Left cardiac atrium (tissue), 4 donors: ENCODE data around the gene PPP1R11. TPM values are rescaled to one million over a fixed set of nuclear protein-coding genes. Genes with fewer than 3 reads are reported as not detected.
A peak's percentile ranks its signal among the peaks of the same experiment; 100 is the strongest.
"Not testable (repeated sequence)": the region's sequence is repeated elsewhere in the genome, so short reads cannot be mapped to it uniquely, and the experiment has no call there.

ENCODE experiments used
- ATAC-seq, 2 donors: fragments of 200-7000 bp; cut with Tn5 transposase; one replicate each; pipeline ENCODE4 v1.9.1; 2020; ENCODE audit warnings: mild to moderate bottlenecking in 2 of 2, moderate library complexity in 2 of 2
- DNase-seq: peaks from one replicate; pipeline ENCODE4 v3.0.0-alpha.2; 2020
- intact Hi-C, 2 donors: fragments of 100-400 bp; cut with DNase I; formaldehyde crosslinking; loops; one replicate each; pipeline versions ENCODE4 v1.14.1 to v1.15.1; 2022 to 2023
- long read RNA-seq: library from polyadenylated mRNA; unstranded; transcript quantifications from one replicate; pipeline ENCODE4 v2.0.0, GENCODE V29; 2021
- total RNA-seq, 2 donors: library from RNA; stranded (reverse); fragmentation: NEBNext Ultra II Directional; extraction: Animal tissue kit (Norgen Biotek cat#: 25700); gene quantifications; one replicate each; pipeline ENCODE4 v1.2.1, GENCODE V29; 2021
- donor health status: DM: no; HTN: yes; CAD: no.
- donor health status: DM: no; HTN: yes; CAD: no; lungs with severe emphysema.
- donor health status: DM: yes; HTN: yes; CAD: no.
- donor health status: Dilated cardiomyopathy.

PPP1R11 gene, protein sequence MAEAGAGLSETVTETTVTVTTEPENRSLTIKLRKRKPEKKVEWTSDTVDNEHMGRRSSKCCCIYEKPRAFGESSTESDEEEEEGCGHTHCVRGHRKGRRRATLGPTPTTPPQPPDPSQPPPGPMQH
- 10 to 100 TPM; 43.7 to 48.1 TPM for total RNA-seq
- long read RNA-seq, transcript PPP1R11-205 (3 exons, 1,731 nt), result major isoform, 31 of 33 reads
- long read RNA-seq, partial matches to known transcripts, result 1 of 33 reads
- long read RNA-seq, other reads (novel, unspliced or antisense), result 0 of 33 reads

GRCh38 chr6:30066577-30067459 lies at the start of gene PPP1R11:
PPP1R11 (plus strand) TSS chr6:30067198; CDS start chr6:30067411, 213 bp downstream.
- peak; percentile 99 for DNase-seq
- intact Hi-C loops, result no loop called here
- peak; percentile 98 to 99 for ATAC-seq

GRCh38 chr6:30019819-30020218 lies 47.2 kb upstream of the PPP1R11 start:
- intact Hi-C loops, result loop anchor here (10.0 kb wide), 1 partner anchor 315 kb away; no protein-coding TSS in a partner anchor
- ATAC-seq (no peak), DNase-seq (no peak)

DNA sequence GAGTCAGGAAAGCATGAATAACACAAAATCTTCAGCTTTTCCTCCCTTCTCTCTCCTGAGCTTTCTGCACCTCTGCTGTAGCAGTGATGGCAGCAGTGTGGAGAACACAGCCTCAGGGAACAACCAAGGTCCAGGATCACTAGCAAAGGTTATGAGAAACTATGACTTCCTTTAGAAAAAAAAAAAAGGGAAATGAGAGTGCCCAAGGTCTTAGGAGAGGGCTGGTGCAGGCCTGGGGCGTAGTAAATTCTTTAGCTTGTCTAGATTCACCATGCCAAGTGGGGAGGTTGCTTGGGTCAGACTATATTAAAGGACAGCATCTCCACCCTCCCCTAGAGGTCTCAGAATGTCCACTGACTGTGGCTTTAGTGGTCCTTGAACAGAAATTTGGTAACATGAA lies 46.4 kb upstream of the PPP1R11 start:
- intact Hi-C loops, result no loop called here
- no peak for DNase-seq
- ATAC-seq, result no peak

- ATAC-seq, result no peak
- intact Hi-C loops, result no loop called here
- no peak for DNase-seq
Observed at GRCh38 chr6:30022189-30022588, 44.8 kb upstream of the PPP1R11 start.

DNA sequence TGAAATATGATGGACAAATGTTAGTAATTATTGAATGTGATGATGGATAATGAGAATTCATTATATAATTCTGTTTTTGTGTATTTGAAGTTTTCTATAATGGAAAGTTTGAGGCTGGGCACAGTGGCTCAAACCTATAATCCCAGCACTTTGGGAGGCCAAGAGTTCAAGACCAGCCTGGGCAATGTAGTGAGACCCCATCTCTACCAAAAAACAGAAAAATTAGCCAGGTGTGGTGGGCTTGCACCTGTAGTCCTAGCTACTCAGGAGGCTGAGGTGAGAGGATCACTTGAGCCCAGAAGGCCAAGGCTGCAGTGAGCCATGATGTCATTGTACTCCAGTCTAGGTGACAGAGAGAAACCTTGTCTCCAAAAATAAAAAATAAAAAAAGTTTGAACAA lies 44.3 kb upstream of the PPP1R11 start:
- intact Hi-C loops, ATAC-seq, DNase-seq: not testable (repeated sequence)

- ATAC-seq, result no peak
- no peak for DNase-seq
- intact Hi-C loops, result no loop called here
Observed at GRCh38 chr6:30025186-30025585, 41.8 kb upstream of the PPP1R11 start.

GRCh38 chr6:30029588-30029987 lies 37.4 kb upstream of the PPP1R11 start:
- ATAC-seq (no peak), DNase-seq (no peak)
- intact Hi-C loops, result no loop called here

DNA sequence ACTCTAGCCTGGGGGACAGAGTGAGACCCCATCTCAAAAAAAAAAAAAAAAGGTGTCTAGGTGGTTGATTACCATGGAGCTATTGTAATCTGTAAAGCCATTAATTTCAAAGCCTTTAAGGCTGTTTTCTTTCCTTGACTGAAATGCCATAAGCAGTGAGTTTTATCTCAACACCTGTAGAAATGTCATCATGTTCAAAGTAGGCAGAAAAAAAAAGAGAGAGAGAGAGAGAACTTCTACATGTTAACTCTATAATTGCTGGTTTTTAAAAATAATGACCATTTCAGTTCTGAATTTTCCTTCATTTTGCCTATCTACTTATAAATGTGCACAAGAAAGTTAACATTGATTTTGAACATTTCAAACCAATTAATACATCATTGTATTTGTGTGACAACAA lies 35.6 kb upstream of the PPP1R11 start:
- intact Hi-C loops, result no loop called here
- ATAC-seq (no peak), DNase-seq (no peak)

DNA sequence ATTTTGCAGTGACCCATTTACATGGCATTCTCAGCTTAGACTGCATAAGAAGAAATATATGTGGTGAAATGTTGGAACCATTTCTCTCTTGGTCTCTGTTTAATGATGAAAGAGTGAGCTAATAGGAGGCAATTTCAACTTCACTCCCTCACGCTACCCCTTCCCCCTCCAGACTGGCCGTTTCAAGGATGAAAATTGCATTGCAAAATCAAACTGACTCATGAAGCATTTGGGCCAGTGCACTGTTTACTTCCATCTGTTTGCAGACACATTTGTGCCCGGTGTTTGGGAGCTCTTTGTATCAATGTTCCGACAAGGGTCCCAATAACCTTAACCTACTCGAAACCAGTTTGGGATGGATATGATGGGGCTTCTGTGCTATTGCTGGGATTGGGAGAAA lies 33.6 kb upstream of the PPP1R11 start:
- ATAC-seq, intact Hi-C loops, DNase-seq: not testable (repeated sequence)

DNA sequence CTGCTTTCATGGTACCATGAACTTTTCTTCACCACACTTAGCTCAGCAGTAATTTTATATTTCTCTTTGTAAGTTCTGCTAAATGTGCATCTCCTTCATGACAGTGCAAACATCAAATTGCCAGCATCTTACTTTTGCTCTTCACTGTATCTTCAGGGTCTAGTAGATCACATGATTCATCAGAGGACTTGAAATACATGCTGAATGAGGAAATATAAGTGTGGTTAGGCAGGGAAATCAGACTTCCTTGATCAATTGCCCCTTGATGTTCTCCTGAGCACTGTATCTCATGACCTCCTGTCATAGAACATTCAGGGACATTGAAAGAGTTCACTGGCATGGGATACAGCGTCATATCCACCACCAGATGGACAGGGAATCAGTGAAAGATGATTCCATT lies 31.2 kb upstream of the PPP1R11 start:
- no peak for ATAC-seq
- intact Hi-C loops, result no loop called here

GRCh38 chr6:30037182-30037788 lies 29.7 kb upstream of the PPP1R11 start:
- no peak for ATAC-seq
- intact Hi-C loops, result no loop called here
- DNase-seq, result no peak

More for the DNA sequence above, 31.2 kb upstream of the PPP1R11 start:
- DNase-seq, result no peak

GRCh38 chr6:30041221-30041620 lies 25.8 kb upstream of the PPP1R11 start:
- ATAC-seq (no peak), DNase-seq (no peak)
- intact Hi-C loops, result no loop called here

GRCh38 chr6:30041821-30042220 lies 25.2 kb upstream of the PPP1R11 start:
- intact Hi-C loops, result no loop called here
- peak in 1 of 2 donors; percentile 34 for ATAC-seq
- no peak for DNase-seq

- DNase-seq (no peak), ATAC-seq (no peak)
- intact Hi-C loops, result no loop called here
Observed at GRCh38 chr6:30042476-30042875, 24.5 kb upstream of the PPP1R11 start.

DNA sequence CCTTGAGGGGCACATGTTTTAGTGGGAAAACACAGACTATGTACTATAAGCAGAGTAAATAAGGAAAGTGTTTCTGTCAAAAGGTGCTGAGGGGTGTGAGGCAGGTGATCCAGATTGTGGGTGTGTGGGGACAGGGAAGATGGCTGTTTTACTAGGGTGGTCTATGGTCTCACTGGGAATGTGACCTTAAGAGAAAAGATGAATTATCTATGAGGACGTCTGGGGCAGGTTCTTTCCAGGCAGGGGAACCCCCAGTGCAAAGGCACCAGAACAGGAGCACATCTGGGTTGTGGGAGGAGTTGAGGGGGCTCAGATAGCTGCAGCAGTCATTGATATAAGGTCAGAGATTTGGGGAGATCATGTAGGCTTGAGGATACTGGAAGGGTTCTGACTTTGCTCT lies 24.1 kb upstream of the PPP1R11 start:
- DNase-seq (no peak), ATAC-seq (no peak)
- intact Hi-C loops, result no loop called here

DNA sequence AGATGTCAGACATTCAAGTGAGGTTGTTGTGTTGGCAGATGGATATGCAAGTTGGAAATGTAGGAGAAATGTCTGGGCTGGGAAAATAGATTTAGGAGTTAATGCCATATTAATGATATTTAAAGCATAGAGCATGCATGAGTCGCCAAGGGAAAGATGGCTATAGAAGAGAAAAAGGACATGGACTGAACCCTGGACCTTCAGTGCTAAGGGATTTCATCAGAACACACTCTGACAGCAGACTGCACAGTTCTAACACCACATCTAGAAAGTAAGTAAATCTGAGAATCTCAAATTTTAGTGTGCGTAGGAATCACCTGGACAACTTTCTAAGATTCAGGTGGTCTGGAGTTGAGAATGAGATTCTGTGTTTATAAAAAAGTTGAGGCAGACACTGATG lies 23.3 kb upstream of the PPP1R11 start:
- intact Hi-C loops, result no loop called here
- ATAC-seq (no peak), DNase-seq (no peak)

DNA sequence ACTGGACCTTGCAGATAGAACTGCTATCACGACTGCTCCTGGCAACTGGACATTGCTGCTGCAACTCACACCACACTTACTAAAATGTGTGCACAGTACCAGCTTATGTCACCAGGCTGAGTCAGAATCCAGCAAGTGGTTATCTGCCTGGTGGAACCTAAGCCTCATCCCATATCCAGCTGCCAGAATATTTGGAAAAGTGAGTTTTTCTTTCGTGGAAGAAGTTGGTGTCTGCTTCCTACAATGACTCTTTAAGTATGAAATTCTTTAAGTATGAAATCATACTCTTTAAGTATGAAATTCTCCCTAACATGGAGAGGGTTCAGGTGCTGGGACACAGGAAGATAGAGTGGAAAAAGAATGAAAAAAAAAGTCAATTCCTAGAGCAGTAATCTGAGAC lies 22.4 kb upstream of the PPP1R11 start:
- DNase-seq (no peak), ATAC-seq (peak in 1 of 2 donors; percentile 70)
- intact Hi-C loops, result no loop called here

DNA sequence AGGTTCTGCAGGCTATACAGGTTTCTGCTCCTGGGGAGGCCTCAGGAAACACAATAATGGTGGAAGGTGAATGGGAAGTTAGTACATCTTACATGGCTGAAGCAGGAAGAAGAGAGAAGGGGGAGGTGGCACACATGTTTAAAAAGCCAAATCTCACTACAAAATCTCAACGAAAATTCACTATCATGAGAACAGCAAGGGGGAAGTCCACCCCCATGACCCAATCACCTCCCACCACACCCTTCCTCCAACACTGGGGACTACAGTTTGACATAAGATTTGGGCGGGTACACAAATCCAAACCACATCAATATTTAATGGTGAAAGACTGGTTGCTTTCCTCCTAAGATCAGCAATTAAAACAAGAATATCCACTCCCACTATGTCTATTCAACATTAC lies 19.8 kb upstream of the PPP1R11 start:
- intact Hi-C loops, result no loop called here
- ATAC-seq, result no peak

DNA sequence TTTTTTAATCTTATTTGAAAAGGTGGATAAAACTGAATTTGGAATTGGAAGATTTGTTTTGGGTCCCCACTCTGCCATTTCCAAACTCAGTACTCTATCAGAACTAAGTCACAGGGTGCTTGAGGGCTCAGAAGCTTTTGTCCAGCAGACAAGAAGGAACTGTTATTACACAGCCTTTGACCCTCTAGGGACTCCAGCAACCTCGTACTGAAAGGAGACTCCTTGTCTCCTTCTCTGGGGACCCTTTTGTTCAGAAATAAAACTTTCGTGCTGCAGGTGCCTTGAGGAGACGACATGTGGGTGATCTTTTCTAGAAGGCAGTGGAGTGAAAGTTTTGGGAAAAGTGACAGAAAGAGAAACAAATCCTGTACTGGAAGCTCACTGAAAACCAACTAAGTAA lies 13.3 kb upstream of the PPP1R11 start:
- intact Hi-C loops, result no loop called here
- DNase-seq, result no peak
- no peak for ATAC-seq

More for the DNA sequence above, 19.8 kb upstream of the PPP1R11 start:
- no peak for DNase-seq

GRCh38 chr6:30055513-30055912 lies 11.5 kb upstream of the PPP1R11 start:
- DNase-seq (no peak), ATAC-seq (no peak)
- intact Hi-C loops, result no loop called here
